Subcutaneous adipose tissue (tissue), 4 donors: Measurements from ENCODE around the gene SENP5. TPM values are rescaled to one million over a fixed set of nuclear protein-coding genes. Genes with fewer than 3 reads are reported as not detected.

Source experiments
- CTCF ChIP-seq: fragments of 450-650 bp; IDR thresholded peaks from one replicate; pipeline ENCODE4 v1.5.1; 2016; ENCODE audit warnings: low read depth, mild to moderate bottlenecking, control low read depth, antibody characterized with exemption, moderate library complexity
- total RNA-seq, 4 donors: library from RNA; depleted of rRNA; stranded (reverse); fragments of >200 nt; gene quantifications; one replicate each; pipeline ENCODE4 v1.1.0, GENCODE V29; 2016

SENP5 gene
- total RNA-seq, 4 donors from 2014 or later = 35.7 to 48.3 (median 45.1) TPM

DNA sequence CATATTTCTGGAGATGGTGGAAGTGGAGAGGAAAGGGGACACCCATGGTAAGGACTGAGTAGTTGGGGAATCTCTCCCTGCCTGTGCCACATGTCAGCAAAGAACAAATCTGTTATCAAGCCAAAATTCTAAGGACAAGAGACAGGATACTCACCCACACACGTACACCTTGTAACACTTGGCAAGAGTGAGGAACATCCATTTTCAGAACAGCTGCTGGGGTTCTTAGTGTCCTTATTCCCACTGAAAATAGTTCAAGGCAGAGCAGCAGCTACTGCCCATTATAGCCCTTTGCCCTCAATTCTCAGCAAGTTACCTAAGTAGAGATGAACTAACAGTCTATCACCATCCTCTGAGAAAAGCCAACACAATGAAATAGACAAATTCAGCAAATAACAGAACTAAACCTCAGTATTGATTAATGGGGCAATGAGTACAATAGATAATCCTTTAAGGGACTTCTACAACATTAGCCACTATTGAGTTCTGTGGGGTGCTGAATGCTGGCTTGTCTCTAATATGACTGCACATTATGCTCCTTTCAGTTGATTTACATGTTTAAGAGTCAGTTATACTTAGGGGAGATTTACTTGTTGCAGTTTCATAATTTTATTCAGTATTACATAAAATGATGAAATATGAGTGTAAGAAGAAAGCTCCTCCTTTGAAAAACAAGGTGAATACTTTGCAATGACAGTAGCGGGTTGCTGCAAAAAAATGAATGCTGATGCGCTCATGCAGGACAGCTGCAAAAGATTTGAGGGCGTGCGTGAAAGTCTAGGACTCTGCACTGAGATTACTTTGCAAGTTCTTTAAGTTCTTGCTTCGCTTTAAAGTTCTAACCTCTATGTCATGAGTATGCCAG lies 22.4 kb downstream of the SENP5 start:
- no peak for TF ChIP-seq CTCF

DNA sequence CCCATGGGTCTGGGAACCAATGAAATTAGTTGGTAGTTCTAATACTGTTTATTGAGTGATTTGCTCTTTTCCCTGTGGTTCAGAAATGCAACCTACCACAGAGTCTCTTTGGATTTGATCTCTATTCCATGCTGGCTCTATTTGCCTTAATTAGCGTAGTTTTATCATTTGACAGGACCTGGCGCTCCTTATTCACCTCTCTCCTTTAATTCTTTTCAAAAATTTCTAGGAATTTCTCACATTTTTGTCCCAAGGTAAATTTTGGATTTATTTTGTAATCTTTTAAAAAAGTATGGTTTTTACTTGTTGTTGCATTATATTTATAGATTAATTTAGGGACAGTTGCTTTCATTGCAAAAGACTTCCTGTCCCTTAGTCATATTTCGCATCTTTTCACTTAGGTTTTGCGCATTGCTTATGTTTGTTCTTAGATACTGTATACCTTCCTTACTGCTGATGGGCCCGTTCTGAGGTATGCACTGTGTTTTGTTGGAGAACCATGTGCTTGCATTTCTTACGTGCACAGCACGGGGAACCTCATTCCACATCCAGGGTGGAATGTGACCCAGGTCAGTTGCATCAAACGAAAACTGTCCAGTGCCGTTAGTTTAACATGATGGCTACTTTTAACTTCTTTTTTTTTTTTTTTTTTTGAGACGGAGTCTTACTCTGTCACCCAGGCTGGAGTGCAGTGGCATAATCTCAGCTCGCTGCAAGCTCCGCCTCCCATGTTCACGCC lies 27.0 kb downstream of the SENP5 start:
- no peak for TF ChIP-seq CTCF

- no peak for TF ChIP-seq CTCF
These were observed 28.5 kb downstream of the SENP5 start for GRCh38 chr3:196896229-196896628.

DNA sequence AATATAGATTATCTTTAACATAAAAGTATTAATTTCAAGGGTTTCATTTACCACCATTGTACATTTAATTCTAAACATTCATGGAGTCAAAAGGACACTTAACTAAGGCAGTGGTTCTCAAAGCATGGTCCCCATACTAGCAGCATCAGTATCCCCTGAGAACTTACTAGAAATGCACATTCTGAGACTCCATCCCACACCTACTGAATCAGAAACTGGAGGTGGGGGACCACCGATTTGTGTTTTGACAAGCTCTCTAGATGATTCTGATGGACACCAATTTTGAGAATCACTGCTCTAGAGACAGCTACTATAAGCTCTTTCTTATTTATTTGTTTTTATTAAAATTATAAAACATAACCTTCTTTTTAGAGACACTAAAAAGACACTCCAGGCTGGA lies 34.0 kb downstream of the SENP5 start:
- no peak for TF ChIP-seq CTCF

DNA sequence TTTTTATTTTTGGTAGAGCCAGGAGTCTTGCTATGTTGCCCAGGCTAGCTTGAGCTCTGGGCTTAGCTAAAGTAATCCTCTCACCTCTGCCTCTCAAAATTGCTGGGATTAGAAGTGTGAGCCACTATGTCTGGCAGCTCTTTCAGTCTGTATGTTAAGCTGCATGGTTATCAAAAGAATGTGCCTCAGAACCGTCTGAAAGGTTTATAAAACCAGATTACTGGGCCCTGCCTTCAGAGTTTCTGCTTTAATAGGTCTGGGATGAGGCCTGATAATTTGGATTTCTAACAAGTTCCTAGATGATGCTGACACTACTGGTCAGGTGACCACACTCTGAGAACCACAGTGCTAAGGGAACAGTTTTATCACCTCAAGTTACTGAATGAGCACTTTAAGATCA lies 34.6 kb downstream of the SENP5 start:
- no peak for TF ChIP-seq CTCF

GRCh38 chr3:196903740-196904139 lies 36.0 kb downstream of the SENP5 start:
- no peak for TF ChIP-seq CTCF

DNA sequence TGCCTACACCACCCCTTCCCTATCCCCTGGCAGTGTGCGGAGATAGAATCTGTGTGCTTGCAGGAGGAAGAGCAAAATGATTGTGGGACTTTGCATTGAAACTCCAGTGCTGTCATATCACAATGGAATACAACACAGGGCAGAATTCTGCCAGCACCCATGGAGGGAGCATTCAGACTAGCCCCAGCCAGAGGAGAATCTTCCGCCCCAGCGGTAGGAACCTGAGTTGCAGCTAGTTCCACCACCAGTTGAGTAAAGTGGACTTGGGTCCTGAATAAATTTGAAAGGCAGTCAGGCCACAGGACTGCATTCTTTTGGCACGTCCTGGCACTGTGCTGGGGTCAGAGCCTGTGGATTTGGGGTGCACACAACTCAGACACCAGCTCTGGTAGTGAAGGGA lies 47.1 kb downstream of the SENP5 start:
- no peak for TF ChIP-seq CTCF
